Transverse colon (tissue), 4 donors: Measurements from ENCODE around the gene PLXNB2.

Source experiments
- POLR2AphosphoS5 ChIP-seq, 3 donors: sonication (generic); formaldehyde crosslinking; IDR thresholded peaks; one replicate each; pipeline ENCODE4 v1.6.1; 2016; ENCODE audit warnings: antibody characterized with exemption in 3 of 3
- TF ChIP-seq, protein P1 (sequence below), 5 experiments: fragments of 200-600 bp in 3 of 5; fragments of 450-650 bp in 2 of 5; sonication (generic) in 3 of 5; IDR thresholded peaks; 1 replicate in 2 of 5; 2 replicates in 3 of 5; pipeline ENCODE4 v1.5.1; 2016 to 2017; ENCODE audit warnings: antibody characterized with exemption in 5 of 5, inconsistent platforms in 3 of 5, mild to moderate bottlenecking in 2 of 5, moderate library complexity in 1 of 5

DNA sequence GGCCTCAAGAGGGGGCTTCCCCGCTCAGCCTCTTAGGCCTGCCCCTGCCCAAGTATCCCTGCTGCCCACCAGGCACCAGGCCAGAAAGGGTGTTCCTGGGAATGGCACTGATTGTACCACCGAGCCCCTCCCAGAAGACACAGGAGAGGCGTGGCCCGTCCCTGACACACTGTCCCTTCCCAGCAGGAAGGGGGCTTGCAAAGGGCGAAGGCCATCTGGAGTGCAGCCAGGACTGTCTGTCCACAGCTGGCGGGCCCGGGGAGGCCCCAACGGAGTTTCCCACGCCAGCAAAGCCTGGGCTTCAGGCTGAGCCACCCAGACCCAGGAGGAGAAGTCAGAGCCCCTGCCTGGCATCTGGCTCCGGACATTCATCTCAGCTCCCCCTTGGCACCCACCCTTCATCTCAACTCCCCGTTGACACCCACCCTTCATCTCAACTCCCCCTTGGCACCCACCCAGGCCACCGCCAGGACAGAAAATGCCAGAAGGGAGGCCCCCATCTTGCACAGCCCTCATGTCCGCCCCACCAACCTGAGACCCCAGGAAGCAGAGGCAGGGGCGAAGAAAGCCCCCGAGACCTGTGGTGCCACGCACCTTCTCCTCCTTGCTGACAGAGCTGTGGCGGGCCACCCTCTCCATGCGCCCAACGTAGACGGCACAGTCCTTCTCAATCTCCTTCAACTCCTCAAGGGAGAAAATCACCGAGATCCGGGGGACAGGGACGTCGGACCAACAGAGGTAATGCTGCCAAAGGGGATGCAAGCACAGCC lies 82.1 kb downstream of the PLXNB2 start:
- TF ChIP-seq, protein P1, sequence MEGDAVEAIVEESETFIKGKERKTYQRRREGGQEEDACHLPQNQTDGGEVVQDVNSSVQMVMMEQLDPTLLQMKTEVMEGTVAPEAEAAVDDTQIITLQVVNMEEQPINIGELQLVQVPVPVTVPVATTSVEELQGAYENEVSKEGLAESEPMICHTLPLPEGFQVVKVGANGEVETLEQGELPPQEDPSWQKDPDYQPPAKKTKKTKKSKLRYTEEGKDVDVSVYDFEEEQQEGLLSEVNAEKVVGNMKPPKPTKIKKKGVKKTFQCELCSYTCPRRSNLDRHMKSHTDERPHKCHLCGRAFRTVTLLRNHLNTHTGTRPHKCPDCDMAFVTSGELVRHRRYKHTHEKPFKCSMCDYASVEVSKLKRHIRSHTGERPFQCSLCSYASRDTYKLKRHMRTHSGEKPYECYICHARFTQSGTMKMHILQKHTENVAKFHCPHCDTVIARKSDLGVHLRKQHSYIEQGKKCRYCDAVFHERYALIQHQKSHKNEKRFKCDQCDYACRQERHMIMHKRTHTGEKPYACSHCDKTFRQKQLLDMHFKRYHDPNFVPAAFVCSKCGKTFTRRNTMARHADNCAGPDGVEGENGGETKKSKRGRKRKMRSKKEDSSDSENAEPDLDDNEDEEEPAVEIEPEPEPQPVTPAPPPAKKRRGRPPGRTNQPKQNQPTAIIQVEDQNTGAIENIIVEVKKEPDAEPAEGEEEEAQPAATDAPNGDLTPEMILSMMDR (IDR thresholded peaks at IDR 0.05): no peak
- no peak for TF ChIP-seq POLR2AphosphoS5 (IDR thresholded peaks at IDR 0.05)
